Activated CD8-positive, alpha-beta memory T cell treated with anti-CD3 and anti-CD28 coated beads for 4 hours (primary cell): Measurements from ENCODE around the gene CDX1.

Experiments
- DNase-seq, 2 donors: peaks; one replicate each; pipeline ENCODE4 v3.0.0-alpha.2; 2020; ENCODE audit warnings: low read depth in 2 of 2

Gene CDX1

DNA sequence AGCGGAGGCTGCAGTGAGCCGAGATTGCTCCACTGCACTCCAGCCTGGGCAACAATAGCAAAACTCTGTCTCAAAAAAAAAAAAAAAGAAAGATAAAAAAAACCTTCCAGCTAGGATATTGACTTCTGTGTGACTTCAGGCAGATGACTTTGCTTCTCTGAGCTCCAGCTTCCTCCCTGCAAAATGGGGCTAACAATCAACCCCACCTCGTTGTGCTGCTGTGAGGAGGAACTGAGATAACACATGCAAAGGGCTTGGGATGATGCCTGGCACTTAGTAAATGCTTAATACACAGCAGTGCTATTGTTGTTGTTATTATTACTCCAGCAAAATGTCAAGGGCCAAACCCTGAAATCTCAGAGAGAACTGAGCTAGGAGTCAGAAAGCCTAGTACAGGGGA lies 3.5 kb upstream of the CDX1 start:
- DNase-seq: no peak

DNA sequence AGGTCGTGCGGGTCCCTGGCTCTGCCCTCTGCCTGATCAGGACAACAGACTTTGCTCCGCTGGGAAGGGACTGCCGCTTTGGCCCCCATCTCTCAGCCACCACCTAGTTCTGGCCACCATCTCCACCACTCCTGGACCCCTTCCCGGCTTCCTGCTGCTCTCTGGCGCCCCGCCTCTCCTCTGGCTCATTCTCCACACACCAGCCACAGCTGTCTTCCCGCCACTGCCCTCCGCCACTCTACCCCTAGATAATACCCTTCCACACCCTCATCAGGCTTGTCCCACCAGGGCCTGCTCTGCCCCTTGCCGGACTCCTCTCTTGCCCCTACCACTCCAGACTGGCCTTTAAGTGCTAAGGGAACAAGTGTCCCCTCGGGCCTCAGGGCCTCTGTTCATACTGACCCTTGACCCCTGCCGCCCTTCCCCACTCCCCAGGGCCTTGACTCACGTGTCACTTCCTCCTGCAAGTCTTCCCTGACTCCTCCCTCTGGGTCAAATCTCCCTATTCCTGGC lies 3.0 kb upstream of the CDX1 start:
- DNase-seq: no peak

DNA sequence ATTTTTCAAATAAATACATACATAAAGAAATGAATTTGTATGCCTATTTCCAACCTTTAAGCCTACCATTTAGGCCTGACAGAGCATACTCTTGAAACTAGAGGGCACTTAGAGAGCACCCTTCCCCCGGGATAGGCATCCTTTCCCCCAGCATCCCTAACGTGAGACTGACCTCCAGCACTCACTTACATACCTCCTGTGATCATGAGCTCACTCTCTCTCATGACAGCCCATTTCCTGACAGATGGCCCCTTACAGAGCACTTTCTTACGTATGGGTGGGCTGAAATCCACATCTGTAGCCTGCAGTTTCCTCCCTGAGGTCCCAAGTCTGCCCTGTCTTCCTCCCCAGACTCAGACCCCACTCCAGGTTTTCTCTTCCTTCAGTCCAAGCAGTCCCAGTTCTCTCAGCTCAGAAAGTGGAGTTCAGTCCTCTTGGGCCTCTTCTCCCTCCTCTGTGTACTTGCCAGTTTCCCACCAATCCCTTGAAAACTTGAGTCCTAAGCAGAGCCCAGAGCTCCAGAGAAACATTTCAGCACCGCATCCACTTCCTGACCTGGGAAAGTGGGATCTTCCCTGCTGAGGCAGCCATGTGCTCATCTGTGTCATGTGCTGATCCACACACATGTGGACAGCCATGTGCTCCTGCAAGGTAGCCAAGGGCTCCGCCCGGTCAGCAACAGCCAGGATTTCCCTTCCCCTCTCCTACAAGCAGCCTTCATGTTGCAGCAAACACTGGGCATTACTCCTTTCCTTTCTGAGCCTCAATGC lies 2.2 kb upstream of the CDX1 start:
- DNase-seq: no peak

DNA sequence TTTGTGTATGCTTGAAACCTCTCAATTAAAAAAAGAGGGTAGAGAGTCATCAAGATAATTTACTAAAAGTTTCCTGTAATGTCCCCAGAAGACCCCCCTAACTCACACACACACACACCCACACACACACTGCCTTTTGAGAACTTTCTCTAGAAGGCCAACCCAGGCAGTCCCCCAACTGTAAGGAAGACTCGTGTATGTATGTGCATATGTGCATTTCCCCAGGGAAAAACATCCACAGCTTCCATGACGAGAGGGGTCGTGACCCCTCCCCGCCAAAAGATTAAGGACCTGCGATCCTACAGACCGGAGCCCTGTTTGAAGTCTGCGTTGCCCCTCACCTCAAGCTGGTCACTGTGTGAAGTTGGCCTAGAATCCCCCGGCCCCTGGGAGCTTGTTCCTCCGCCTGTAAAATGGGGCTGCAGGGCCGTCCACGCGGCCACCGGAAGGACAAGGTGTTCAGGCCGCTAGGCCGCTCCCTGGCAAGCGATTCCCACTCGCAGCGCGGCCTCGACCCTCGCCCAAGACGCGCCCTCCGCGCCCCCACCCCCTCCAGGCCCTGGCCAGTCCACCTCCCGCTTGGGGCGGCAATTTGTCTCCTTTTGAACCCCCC lies 435 bp upstream of the CDX1 start:
- DNase-seq: no peak

DNA sequence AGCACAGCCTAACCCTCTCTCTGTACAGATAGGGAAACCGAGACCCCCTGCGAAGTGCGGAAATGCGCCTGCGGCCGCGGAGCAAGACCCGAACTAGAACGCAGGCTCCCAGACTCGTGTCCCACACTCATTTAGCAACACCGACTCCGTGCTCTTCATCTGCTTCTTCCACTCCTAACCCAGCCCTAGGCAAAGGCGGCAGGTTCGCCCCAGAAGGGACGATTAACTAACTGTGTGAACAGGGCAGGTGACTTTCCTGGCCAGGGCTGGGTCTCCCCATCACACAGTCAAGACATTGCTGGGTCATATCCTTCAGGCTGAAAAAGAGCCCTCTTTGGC lies 903 bp downstream of the CDX1 start:
- no peak for DNase-seq

DNA sequence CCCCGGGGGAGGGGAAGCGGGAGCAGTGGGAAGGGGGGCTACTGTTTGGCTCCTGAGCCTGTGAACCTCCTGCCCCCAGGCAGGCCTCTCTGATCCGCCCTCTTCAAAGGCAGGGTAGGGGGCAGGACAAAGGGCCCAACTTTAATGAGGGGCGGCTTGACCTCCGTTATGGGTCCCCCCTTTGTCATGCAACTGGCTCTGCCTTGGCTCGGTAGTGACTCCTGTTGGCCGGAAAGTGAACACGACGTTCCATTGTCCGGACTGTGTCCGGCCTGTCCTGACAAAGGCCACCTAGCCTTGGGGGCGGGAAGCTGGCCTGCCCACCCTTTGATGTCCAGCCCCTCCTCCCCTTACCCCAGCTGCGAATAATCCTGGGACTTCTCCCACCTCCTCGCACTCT lies 1.3 kb downstream of the CDX1 start:
- no peak for DNase-seq

DNA sequence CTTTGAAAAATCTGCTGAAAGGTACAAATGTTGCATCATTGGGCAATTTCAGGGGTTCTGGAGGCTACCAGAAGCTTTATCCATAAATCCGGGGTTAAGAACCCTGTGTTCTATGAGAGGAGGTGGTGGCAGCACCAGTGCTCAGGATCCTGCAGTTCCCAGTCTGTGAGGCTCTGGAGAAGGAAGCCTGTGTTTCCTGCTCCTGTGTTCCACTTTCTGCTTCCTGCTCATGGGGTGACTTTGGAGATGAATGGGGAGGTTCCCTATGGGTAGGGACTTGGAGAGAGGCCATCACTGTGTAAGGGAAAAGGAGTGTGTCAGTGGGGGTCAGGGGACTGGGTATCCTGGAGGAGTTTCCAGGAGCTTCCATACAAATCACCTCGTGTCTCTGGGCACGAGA lies 2.3 kb downstream of the CDX1 start:
- no peak for DNase-seq

DNA sequence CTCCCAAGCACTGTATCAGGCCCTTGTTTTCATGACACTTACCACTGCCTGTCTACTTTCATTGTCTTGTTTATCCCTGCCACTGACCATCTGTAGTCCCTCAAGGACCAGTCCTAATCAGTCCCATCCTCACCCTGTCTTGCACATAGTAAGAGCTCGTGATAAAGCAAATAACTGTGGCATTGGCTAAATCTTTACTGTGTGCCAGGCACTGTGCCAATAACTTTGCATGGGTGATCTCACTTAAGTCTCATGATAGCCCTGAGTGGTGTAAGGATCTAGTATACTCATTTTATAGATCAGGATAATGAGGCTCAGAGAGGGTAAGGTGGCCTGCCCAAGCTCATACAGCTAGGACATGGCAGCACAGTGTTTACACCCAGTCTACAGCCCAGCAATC lies 5.6 kb downstream of the CDX1 start:
- no peak for DNase-seq

DNA sequence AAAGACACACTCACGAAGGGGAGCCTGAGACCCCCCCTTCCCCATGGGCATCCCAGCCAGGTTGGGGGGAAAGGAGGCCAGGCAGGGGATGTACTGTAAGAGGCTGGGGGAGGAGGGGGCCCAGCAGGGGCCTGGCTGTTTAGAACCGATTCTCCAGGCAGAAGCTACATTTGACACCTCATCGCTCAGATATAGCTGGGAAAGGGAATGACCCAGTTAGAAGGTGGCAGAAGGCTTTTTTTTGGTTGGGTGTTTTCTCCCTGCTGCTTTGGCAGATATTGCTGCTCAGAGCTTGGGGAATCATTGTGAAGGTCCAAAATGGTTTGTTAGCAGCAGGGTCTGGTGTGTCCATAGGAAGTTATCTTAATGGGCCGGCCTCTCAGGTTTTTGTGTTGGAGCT lies 6.0 kb downstream of the CDX1 start:
- DNase-seq: no peak

DNA sequence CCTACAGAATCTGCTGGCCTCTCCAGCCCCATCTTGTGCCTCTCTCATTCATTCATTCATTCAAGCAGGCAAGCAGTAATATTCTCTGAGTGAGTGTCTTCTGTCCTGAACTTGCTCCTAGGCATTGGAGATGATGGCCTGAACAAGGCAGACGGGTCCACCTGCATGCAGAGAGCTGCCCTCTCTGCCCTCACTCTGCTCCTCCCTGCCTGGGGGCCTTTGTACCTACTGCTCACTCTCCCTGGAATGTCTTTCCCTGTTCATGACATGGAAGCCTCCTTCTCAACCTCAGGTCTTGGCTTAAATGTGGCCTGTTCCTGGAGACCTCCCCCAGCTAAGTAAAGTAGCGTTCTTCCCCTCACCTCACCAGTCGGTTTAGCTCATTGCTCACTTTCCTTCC lies 6.6 kb downstream of the CDX1 start:
- no peak for DNase-seq

DNA sequence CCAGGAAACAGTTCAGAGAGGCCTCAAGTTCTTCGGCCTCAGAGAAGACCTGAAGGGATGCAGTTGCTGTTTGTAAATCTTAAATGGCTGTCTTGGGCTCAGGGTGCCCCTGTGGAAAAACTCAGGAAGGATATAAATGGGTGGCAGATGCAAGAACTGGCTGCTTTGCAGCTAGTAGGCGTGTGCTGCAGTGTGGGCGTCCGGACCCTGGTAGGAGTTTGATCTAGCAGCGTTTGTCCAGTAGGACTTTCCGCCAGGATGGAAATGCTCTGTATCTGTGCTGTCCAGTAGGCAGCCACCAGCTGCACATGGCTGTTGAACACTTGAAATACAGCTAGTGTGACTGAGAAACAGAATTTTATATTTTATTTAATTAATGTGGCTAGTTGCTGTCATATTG lies 7.7 kb downstream of the CDX1 start:
- DNase-seq: no peak

DNA sequence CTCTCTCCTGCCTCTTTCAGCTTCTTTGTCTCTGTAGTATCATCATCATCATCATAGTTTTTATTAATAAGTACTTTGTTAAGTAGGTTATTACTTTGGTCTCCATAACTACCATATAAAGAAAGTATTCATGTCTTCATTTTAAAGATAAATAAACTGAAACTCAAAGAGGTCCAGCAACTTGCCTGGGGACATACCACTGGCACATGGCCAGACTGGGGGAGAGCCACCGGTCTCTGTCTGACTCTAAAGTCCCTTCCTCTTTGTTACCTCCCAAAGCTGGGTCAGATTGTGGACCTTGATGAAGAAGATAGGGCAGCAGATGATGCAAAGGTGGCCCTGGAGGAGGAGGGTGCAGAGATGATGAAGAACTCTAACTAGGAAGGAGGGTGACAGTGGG lies 8.5 kb downstream of the CDX1 start:
- DNase-seq: no peak

DNA sequence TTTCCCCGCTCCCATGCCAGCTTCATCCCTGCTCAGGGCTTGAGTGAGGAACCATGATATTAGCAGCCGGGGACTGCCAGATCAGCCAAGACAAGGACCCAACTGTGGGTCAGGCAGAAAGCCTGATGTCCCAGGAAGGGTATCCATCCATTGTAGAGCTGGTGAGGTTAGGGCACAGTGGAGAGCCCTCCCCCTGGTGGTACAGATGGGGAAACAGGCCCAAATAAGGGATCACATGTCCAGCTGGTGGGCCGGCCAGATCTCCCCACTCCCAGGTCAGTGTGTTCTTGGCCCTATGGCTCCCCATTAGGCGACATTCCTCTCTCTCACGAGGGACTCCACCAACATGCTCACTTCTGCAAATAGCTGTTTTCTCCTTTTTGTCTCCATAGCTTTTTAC lies 9.0 kb downstream of the CDX1 start:
- no peak for DNase-seq

DNA sequence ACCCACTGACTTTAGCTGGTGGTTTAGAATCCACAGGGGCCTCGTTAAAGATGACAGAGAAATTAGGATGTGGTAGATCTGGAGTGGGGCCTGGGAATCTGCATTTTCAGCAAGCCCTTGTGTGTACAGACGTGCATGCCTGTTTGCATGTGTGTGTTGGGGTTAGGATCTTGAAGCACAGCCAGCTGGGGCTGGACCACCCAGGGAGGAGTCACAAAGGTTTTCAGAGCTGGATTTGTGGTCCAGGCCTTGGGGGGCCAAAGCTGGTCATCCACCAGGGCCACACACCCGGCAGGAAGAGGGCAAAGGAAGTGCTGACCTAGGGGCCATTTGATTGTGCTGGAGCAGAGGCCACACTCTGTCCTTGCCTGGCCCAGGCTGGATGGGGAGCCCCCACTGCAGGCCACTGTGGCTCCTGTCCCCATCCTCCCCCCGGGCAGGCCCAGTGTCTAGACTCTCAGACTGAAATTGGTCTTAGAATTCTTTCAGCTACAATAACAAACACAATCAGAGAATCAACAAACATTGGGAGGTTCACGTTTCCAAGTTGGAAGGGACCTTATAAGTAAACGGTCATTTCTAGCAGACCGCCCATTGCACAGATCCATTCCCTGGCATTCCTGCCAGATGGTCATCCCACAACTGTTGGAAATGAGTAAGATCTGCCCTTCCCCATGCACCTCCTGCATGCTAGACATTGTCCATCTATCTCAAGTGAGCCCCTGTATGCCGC lies 10.3 kb downstream of the CDX1 start:
- no peak for DNase-seq

DNA sequence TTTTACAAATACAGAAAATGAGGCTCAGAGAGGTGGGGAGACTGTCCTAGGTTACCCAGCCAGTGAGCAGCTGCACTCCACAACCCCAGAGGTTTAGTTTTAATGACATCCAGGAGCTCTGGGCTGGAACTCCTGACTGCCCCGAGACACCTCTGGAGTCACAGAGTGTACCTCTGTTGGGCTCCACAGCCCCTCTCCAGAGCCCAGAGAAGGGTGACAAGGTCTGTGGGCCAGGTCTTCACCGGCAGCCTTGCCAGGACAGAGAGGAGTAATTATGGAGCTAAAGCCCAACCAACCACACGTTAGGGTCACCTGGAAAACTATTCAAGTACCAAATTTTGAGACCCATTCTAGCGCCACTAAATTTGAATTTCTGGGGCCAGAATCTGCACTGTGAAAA lies 11.1 kb downstream of the CDX1 start:
- DNase-seq: no peak

DNA sequence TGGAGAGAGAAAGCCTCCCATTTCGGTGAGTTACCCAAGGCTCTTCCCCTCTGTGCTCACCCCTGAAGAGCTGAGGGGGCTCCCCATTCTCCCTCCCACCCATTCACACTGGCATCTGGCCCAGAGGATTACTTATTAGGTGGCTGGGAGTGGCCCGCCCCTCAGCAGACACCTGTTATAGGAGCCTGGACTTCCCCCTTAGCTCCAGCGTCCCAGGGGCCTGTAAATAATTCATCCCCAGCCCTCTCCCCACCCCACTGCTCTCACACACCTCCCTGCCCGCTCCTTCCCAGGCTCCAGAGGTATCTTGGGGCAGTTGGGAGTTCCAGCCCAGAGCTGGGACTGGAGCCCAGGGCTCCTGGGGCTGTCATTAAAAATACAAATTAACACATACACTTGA lies 11.7 kb downstream of the CDX1 start:
- DNase-seq: no peak

DNA sequence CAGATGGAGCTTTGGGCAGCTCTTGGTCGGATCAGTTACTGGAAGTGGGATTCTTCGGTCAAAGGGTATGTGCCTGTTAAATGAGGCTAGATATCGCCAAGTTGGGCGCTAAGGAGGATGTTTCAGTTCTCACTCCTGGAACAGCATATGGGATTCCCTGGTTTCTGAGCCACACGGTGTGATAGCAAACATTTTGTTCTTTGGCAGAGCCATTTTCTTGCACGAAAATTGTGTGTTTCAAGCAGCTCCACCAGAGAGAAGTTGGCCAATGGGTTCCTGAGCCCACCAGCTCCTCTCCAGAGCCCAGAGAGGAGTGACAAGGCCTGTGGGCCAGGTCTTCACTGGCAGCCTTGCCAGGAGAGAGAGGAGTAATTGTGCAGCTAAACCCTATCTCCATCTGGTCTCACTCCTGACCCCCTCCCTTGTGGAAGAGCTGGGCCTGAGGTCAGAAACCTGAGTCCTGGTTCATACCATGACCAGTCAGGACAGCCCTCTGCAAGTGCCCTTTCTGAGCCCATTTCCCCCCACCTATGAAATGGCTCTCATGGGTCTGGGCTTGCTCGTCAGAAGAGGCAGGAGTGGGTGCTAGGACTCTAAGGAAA lies 12.5 kb downstream of the CDX1 start:
- no peak for DNase-seq

DNA sequence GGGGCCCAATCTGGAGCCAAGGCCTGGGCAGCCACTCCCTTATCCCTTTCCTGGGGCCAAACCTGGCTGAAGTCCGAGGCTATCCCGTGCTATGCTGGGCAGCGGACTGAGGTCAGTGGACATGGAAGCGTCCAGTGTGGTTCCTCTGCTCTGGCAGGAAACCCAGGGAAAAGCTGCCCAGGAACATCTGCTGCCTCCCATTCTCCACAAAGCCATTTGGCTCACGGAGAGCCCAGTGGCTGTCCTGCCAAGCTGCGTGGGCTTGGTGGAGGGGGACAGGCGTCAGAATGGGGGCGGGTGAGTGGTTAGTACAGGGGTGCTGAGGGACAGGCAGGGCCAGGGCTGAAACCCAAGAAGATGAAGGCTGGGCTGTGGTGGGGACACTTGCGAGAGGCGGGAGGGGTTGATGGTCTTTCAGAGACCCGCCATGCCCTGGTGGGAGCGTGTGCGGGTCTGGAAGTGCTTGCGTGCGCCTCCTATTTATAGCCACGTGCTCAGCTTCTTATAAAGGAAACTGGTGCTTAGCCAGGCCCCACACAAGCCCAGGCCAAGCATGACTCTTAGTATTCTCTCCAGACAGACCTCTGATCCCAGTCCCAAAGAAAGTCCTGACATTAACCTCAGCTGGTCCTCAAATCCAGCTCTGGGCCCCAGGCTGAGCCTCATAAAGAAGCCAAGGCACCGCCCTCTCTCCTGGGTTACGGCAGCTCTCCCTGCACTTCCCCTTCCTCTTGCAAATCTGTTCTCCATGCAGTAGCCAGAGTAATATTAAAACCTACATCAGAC lies 13.9 kb downstream of the CDX1 start:
- DNase-seq: no peak

DNA sequence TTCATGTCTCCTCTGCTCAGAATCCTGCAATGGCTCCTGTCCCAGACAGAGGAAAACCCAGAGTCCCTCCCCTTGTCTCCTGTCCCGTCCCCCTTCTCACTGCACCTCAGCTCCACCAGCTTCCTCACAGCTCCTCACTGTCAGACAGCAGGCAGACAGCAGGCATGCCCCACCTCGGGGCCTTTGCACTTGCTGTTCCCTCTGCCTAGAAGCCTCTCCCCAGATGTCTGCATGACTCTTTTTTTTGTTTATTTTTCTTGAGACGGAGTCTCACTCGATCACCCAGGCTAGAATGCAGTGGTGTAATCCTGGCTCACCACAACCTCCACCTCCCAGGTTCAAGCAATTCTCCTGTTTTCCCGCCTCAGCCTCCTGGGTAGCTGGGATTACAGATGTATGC lies 14.4 kb downstream of the CDX1 start:
- no peak for DNase-seq

DNA sequence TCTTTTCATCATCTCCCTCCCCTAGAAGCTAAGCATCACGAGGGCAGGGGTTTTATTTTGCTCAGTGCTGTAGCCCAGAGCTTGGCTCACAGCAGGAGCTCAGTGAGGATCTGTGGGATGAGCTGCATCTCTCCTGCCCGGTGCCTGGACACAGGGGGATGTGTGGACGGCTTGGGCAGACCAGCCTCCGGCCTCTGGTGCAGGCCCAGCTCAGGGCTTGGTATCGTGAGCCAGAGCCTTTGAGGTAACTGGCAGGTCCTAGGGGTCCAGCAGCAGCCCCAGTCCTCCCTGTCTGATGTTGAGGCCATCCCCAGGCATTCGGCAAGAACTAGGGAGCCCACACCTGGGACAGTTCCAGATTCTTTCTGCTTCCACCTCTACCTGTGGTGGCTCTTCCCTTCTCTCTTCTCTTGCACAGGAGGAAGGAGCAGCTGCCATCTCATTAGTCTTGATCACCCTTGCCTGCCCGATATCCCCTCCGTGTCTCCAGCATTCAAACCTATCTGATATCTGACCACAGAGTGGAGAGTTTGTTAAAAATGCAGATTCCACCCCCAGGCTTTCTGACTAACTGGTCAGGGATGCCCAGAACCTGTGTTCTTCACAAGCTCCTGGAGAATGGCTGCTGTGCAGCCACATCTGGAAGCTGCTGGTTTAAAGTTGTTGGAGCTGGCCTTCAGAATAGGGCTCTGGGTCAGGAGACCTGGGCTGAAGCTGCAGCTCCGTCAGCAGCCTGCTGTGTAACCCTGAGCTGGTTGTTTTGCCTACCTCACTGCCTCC lies 15.4 kb downstream of the CDX1 start:
- no peak for DNase-seq

DNA sequence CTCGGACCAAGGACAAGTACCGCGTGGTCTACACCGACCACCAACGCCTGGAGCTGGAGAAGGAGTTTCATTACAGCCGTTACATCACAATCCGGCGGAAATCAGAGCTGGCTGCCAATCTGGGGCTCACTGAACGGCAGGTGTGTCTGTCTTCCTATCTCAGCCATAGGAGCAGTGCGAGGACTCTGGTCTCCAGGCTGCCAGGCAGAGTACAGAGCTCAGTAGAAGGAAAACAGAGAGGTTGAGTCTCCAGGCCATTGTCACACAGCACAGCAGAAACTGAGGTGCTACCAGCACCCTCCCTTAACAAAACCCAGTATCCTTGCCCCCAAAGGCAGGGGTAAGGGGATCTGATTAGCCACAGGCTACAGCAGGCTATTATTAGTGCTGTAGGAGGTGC lies 16.2 kb downstream of the CDX1 start:
- no peak for DNase-seq
